PFSK-1 (cell line): ENCODE results near the gene ERGIC3.

Experiments
- FOXP2 ChIP-seq: optimal IDR thresholded peaks from 2 replicates; pipeline ENCODE3; 2011; ENCODE audit warnings: borderline replicate concordance, control low read depth, inconsistent platforms; ENCODE audit not compliant: insufficient read depth; ENCODE audit errors: extremely low read length, extremely low read depth
- POLR2AphosphoS5 ChIP-seq: IDR thresholded peaks from 2 replicates; pipeline ENCODE4 v1.6.1; 2012; ENCODE audit warnings: low read depth, mild to moderate bottlenecking, control low read depth, low read length, moderate library complexity
- REST ChIP-seq, 2 experiments: IDR thresholded peaks; 2 replicates each; pipeline versions ENCODE4 v1.6.1 to v1.8.0; 2011 to 2012; ENCODE audit warnings: low read depth in 2 of 2, low read length in 2 of 2, control low read depth in 1 of 2, inconsistent platforms in 1 of 2, mild to moderate bottlenecking in 1 of 2, moderate library complexity in 1 of 2; ENCODE audit not compliant: insufficient read depth in 1 of 2
- SIN3A ChIP-seq: IDR thresholded peaks from 2 replicates; pipeline ENCODE4 v1.6.1; 2012; ENCODE audit warnings: mild to moderate bottlenecking, low read length, moderate library complexity, borderline replicate concordance; ENCODE audit not compliant: insufficient read depth
- TAF1 ChIP-seq: IDR thresholded peaks from 2 replicates; pipeline ENCODE4 v1.6.1; 2012; ENCODE audit warnings: low read length, control low read depth, borderline replicate concordance; ENCODE audit not compliant: insufficient read depth

The ERGIC3 gene

GRCh38 chr20:35511814-35512420 is 30.0 kb upstream of the ERGIC3 start:
- TF ChIP-seq POLR2AphosphoS5 = no peak
- TF ChIP-seq REST (IDR thresholded peaks at IDR 0.05; ENCODE audit: insufficient read depth in 1 of 2, low read depth in 2 of 2, low read length in 2 of 2) = no peak
- TF ChIP-seq FOXP2 = no peak
- TF ChIP-seq TAF1 = no peak

GRCh38 chr20:35514371-35514932 is 27.4 kb upstream of the ERGIC3 start:
- no peak for TF ChIP-seq REST (IDR thresholded peaks at IDR 0.05; ENCODE audit: insufficient read depth in 1 of 2, low read depth in 2 of 2, low read length in 2 of 2)
- TF ChIP-seq POLR2AphosphoS5 = no peak
- TF ChIP-seq SIN3A = no peak
- TF ChIP-seq TAF1 = no peak
- TF ChIP-seq FOXP2 = no peak

GRCh38 chr20:35515341-35515740 is 26.5 kb upstream of the ERGIC3 start:
- no peak for TF ChIP-seq SIN3A

GRCh38 chr20:35515949-35516645 is 25.8 kb upstream of the ERGIC3 start:
- TF ChIP-seq POLR2AphosphoS5 = no peak
- TF ChIP-seq SIN3A = no peak
- TF ChIP-seq REST (IDR thresholded peaks at IDR 0.05; ENCODE audit: insufficient read depth in 1 of 2, low read depth in 2 of 2, low read length in 2 of 2) = no peak
- no peak for TF ChIP-seq TAF1
- no peak for TF ChIP-seq FOXP2

GRCh38 chr20:35517125-35517524 is 24.8 kb upstream of the ERGIC3 start:
- no peak for TF ChIP-seq REST (IDR thresholded peaks at IDR 0.05; ENCODE audit: insufficient read depth in 1 of 2, low read depth in 2 of 2, low read length in 2 of 2)
- TF ChIP-seq FOXP2 = no peak
- no peak for TF ChIP-seq POLR2AphosphoS5
- no peak for TF ChIP-seq SIN3A
- no peak for TF ChIP-seq TAF1
